HG03097 (cell line): Measurements from ENCODE around the gene HMGN4.
"Not testable (repeated sequence)": the region's sequence is repeated elsewhere in the genome, so short reads cannot be mapped to it uniquely, and the experiment has no call there.

Experiments
- ATAC-seq: cut with Tn5 transposase; IDR thresholded peaks from one replicate; pipeline ENCODE4 v1.9.1; 2021; ENCODE audit not compliant: unreplicated experiment, low FRiP score

The HMGN4 gene

DNA sequence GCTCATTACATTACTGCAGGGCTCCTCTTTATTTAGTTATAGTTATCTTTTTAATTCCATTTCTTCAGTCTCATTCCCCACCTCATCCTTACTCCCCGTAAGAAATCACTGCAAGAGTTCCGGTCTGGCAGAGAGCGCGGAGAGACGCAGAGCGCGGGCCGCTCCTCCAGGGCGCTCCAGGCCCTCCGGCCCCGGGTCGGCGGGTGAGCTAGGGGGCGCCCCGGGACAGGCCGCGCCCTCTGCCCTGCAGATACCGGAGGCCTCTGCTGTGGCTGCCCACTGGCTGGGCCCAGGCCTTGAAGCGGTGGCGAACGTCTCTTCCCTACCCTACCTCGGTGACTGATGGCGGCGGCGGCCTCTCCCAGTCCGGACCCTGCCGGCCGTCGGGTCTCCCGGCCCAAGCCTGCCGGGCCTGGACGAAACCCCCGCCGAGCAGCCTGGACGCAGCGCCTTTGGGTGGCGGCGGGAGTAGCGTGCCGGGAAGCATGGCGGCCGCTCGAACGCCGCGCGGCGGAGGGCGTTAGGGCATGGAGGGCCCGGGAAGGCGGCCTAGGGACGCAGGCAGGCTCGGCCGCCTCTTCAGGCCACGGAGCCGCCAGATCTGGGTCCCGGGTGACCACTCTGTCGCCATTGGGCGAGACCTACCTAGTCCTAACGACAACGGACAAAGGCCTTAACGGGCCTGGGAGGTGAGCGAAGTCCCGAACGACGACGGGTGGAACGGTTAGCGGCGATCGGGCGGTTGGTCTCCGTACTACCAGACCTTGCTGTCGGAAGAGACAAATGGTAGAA, 16.4 kb upstream of the HMGN4 start:
- peak; percentile 64 for ATAC-seq

DNA sequence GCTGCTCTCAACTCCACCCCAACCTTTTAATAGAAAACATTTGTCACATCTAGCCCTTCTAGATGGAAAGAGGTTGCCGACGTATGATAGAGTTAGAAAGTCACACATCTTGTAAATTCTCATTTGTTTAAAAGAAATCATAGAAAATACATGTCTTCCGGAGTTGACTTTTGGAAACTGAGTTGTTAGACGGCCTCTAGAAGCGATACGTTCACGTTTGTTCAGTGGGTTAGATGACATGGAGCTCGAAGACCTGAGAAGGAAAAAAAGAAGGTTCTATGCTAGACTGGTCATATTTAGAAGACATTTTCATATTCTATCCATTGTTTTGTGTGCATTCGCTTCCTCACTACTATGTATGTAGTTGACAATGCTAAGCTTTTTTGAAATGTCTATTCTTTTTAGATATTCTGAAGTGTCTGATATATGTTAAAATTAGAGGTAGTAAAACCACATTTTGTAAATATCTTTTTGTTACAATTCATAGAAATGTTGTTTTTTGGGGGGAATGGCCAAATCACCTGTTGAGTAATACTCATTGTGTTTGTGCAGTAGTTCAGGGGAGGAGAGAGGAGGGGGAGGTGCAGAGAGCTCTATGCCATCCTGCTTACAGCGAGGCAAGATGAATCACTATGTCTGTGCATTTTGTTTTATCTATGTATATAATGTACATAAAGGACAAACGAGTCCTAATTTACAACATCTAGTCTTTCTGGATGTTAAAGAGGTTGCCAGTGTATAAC, 15.5 kb upstream of the HMGN4 start:
- not testable (repeated sequence) for ATAC-seq

GRCh38 chr6:26524314-26524713, 13.9 kb upstream of the HMGN4 start:
- ATAC-seq = not testable (repeated sequence)

DNA sequence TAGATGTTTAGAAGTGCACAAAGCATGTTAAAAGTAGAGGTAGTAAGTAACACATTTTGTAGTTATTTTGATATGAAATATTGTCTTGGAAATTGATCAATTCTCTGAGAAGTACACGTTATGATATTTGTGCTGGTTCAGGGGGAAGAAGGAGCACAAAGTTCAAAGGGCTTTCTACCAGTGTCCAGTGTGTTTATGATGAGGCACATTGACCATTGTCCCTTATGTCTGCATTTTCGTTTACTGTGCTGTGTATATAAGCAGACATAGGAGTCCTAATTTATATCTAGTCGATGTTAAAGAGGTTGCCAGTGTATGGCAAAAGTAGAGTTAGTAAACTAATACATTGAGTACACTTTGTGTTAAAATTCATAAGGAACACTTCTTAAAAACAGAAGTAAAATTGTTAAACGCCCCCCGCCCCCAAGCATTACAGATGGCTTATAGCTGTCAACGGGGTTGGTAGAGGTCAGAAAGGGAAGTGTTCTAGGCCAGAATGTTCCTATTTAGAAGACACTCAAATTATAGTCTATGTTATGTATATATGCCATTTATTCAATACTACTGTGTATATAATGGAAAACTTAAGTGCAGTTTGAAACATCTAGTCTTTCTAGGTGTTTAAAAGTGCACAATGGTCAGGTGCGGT, 13.3 kb upstream of the HMGN4 start:
- no peak for ATAC-seq

- no peak for ATAC-seq
These were observed 12.3 kb upstream of the HMGN4 start for GRCh38 chr6:26525838-26526237.

GRCh38 chr6:26526928-26527327, 11.2 kb upstream of the HMGN4 start:
- no peak for ATAC-seq

DNA sequence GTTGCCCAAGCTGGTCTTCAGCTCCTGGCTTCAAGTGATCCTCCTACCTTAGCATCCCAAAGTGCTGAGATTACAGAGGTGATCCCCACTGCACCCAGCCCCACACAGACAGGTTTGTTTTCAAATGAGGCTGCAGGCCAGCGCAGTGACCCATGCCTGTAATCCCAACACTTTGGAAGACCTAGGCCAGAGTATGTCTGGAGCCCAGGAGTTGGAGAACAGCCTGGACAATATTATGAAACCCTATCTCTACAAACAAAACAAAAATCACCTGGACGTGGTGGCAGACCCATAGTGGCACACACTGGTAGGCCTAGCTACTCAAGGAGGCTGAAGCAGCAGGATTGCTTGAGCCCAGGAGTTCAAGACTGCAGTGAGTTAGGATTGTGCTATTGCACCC, 8.0 kb upstream of the HMGN4 start:
- ATAC-seq = no peak

DNA sequence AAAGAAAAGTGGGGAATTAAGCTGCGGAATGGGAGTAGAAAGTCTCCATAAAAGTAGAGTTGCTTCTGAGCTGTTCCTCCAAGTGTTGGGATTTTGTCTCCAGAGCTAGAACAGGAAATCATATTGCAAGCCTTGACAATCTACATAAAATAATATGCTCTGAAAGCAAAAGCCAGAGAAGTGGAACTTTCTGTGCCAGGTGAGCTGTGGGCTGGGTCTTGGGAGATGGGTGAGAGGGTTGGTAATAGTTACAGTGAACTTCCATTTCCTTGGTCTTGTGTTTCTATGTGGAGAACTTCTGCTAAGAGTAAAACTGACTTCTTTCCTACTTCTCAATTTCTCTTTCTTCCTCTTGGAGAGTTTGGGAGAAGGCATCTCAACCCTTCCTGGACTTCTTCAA, 6.3 kb upstream of the HMGN4 start:
- no peak for ATAC-seq

GRCh38 chr6:26532699-26533531, 5.3 kb upstream of the HMGN4 start:
- peak; percentile 35 for ATAC-seq

DNA sequence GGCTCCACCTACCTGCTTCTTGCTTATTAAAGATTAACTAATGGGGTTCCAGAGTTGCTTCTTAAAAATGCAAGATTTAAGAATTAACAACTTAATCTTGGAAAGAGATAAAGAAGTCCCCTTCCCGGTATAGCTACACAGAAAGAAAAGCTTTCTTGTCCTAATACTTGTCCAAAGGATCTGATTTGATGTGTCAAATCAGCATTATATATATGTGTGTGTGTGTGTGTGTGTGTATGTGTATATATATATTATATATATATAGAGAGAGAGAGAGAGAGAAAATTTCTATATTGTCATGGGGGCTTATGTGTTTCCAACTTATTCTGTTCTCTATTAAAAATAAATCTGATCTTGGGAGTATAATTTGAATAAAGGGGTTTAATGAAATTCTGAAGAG, 4.6 kb upstream of the HMGN4 start:
- ATAC-seq = no peak

DNA sequence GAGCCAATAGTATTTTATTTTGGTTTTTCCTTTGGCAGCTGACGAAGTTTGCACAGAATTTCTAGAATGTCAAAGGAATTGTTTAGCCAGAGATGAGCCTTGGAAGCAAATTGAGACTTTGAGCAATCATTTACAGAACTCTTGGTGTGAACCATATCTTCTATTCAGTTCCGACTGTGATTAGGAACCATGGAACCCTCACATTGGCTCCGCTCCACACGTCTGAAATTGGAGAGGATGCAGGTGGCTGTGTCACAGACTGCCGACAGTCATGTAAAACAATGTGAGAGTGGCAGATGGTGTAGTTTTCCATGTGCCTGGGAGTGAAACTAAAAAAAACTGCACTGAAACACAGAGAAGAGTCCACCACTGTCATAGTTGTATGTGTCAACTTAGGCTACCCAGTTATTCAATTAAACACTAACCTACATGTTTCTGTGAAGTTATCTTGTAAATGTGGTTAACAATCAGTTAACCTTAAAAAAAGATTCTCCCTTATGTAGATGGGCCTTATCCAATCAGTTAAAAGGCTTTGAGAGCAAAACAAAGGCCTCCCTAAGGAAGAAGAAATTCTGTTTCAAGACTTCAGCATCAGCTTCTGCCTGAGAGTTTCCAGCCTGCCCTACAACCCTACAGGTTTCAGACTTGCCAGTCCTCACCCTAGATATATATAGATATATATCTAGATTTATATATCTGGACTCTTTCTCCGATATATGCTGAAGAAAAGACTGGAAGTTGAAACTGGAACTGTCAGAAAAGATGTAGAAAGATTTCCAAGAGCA, 3.3 kb upstream of the HMGN4 start:
- no peak for ATAC-seq

GRCh38 chr6:26536571-26537159, 1.5 kb upstream of the HMGN4 start:
- ATAC-seq = no peak

- peak; percentile 37 for ATAC-seq
These were observed 863 bp upstream of the HMGN4 start for GRCh38 chr6:26537160-26537845.

DNA sequence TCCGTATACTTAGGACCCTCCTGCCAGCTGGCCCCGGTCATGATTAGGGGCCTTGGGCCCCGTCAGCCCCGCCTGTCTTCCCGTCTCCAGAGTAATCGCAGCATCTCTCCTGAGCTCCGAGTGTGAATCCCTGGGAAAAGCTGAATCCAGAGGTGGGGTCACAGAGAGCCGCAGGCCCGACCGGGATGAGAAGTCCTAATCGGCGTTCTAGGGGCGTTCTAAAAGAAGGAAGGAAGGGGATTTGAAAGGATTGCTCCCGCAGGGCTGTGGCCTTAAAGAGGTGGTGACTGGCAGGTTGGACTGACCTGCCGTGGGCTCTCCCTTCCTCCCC, 371 bp downstream of the HMGN4 start:
- peak; percentile 1 for ATAC-seq

- no peak for ATAC-seq
These were observed 977 bp downstream of the HMGN4 start for GRCh38 chr6:26539071-26539615.

- no peak for ATAC-seq
These were observed 3.4 kb downstream of the HMGN4 start for GRCh38 chr6:26541579-26541978.

GRCh38 chr6:26543953-26544352, 5.8 kb downstream of the HMGN4 start:
- ATAC-seq = no peak

GRCh38 chr6:26544473-26544872, 6.3 kb downstream of the HMGN4 start:
- no peak for ATAC-seq

DNA sequence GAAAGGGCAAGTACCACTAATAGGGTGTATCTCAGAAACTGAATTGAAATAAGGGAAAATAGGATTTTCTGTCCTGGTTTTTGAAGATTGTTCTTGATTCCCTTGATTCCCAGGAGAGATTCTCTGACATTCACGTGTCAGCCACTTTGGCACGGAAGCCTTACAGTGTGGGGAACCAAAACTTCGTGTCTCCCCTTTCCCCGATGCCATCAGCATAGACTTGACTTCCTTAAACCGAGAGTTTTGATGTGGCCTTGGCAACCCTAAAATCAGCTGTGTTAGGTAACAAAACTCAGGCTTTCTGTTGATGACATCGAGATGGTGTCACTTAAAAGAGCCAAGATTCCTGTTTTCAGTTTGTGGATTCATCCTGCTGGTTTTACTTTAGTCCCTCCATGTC, 7.5 kb downstream of the HMGN4 start:
- no peak for ATAC-seq
